ENCODE data around the gene HMGN3.

HMGN3 gene

DNA sequence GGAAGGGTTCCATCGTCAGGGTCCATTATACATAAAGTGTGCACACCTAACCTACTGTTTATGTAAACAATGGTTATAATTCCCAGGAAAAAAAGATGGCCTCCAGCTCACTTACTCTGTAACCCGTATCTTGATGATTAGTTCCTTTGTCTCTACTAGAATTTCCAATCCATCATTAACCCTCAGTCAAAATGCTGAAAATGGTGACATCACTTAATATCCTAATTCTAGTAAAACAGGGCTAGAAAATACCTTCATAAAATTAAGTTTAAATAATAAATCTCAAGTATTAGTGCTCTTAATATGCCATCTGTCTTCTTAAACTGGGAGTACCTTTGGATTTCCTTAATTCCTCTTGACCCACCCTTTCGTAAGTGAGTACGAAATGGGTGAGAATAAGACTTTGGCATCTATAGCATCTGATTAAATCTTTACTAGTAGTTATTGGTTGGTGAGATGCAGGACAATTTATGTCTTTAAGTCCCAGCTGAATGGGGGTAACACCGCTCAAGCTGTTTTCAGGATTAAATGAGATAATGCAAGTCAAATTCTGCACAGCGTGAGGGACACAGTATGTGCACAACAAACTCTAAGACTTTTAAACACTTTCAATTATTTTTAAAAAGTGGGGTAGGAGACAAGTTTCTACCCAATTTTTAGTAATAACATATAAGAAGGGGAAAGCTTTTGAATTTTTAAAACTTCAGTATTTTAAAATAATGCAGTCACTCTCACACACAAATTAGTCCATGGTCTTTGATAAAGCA, 1.6 kb downstream of the HMGN3 start:
- no peak for DNase-seq

- no peak for DNase-seq
Measured at GRCh38 chr6:79231666-79232065, 2.8 kb downstream of the HMGN3 start.

DNA sequence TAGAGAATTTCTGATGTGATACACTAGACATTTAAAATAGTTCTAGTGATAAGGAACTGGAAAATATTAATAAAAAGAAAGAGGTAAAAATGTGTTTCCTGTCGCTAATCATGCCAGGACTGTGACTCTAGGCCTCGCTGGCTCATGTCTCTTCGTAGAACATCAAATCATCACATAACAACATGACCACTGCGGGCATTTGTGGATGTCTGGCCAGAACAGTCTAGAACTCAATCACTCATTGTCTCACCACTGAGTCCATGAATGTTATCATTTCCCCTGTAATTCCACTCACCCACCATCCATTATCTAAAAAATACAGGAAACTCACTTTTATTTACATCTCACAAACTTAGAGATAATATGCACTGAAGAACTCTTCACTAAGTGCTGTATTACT, 3.4 kb downstream of the HMGN3 start:
- no peak for DNase-seq

DNA sequence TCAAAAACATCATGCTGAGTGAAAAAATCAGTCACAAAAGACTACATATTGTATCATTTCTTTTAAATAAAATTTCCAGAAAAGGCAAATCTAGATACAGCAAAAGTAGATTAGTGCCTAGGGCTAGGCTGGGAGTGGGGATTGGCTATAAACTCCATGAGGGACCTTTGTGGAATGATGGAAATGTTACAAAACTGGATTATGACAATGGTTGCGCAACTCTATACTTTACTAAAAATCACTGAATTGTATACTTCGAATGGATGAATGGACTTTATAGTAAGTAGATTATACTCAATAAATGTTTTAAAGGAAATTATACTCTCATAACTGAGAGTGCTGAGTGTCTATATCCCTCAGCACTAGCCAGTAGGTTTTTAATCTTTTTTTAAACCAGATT, 4.3 kb downstream of the HMGN3 start:
- DNase-seq: peak; percentile 4

- DNase-seq: no peak
Measured at GRCh38 chr6:79227445-79227844, 7.0 kb downstream of the HMGN3 start.

GRCh38 chr6:79226660-79227059, 7.8 kb downstream of the HMGN3 start:
- no peak for DNase-seq

GRCh38 chr6:79225717-79226599, 8.5 kb downstream of the HMGN3 start:
- DNase-seq: no peak

- DNase-seq: no peak
Measured at GRCh38 chr6:79223611-79224404, 10.7 kb downstream of the HMGN3 start.

DNA sequence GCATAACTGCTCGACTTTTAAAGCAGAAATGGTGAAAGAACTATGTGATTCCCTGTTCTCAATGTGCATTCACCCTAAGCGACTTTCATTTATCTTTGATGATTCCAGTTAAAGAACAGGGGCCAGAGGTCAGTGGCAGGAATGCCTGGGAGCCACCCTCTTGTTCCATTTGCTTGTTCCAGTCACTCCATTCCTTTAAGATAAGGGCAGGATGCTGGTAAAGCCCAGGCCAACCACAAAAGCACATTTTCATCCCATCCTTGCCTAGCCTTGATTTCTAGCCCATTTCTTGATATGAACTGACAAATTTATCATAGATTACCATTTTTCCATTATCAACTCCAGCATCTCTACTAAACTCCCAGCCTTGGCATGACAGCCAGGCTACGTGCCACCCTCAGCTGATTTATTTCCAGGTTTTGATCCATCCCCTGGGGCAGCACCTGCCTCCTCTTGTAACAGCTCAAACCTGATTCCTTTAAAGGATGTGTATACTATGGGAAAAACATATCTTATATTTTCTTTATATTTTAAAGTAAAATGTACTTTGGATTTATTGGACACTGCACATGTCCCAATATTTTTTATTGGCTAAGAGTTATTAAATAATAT, 19.2 kb downstream of the HMGN3 start:
- DNase-seq: no peak

DNA sequence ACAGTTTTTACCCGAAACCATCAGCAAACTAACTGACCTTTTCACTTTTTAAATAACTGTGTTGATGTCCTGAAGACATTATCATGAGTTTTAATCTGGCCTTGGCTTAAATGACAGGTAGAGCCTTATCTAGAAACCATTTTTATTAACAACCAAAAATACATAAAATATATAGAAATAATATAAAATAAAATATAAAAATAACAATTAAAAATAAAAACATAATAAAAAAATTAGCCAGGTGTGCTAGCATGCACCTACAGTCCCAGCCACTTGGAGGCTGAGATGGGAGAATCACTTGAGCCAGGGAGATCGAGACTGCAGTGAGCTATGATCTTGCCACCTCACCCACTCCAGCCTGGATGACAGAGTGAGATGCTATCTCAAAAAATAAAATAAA, 21.6 kb downstream of the HMGN3 start:
- DNase-seq: no peak

GRCh38 chr6:79208816-79209215, 25.7 kb downstream of the HMGN3 start:
- no peak for DNase-seq

DNA sequence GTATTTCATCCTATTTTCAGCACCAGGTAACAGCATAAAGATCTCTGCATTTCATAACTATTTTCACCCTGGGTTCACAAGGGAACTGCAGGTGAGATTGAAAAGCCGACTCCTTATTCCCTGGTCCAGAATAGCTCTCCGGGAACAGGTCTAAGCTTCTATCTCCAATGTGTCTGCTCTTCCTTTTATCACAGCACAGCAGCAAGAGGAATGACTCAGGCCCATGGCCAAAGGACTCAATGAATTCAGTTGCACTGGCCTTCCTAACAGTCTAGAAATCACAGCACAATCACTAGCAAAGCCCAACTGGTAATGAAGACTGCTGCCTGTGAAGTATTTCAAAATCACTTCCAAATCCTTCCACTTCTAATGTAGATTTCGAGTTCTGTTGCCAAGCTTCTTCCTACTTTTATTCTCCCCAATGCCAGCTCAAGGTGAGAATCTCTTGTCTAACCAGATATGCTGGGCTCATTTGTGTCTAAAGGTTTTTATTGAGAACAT, 30.7 kb downstream of the HMGN3 start:
- DNase-seq: no peak

GRCh38 chr6:79202556-79202955, 31.9 kb downstream of the HMGN3 start:
- no peak for DNase-seq

- DNase-seq: no peak
Measured at GRCh38 chr6:79201983-79202382, 32.5 kb downstream of the HMGN3 start.

GRCh38 chr6:79201143-79201542, 33.3 kb downstream of the HMGN3 start:
- DNase-seq: no peak

DNA sequence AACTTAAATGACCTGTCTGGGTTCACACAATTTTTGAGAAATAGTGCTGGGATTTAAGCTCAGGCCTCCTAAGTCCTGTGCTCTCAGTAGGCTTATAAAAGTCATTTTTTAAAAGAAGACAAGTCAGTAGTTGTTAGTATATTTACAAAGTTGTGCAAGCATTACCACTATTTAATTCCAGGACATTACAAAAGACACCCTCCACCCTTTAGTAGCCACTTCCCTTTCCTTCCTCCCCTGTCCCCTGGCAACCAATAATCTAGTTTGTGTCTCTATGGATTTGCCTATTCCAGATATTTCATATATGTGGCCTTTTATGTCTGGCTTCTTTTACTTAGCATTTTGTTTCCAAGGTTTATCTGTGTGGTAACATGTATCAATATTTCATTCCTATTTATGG, 37.6 kb downstream of the HMGN3 start:
- DNase-seq: no peak

DNA sequence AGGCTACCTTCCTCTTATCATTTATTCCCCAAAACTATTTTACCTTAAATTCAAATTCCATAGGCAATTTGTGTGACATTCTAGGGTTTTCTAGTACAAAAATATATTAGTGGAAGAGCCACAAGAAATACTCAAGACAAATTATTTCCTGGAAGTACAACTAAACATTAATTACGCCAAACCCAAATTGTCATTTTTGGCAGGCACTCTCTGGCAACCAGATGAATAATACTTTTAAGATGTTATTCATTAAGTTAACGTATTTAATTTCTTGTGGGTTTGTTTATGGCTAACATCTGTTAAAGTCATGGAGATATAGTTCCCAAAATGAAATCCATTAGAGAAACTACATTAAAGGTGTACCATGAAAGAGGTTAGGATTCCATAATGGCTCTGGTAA, 40.5 kb downstream of the HMGN3 start:
- peak; percentile 19 for DNase-seq

GRCh38 chr6:79189760-79190350, 44.6 kb downstream of the HMGN3 start:
- DNase-seq: no peak

DNA sequence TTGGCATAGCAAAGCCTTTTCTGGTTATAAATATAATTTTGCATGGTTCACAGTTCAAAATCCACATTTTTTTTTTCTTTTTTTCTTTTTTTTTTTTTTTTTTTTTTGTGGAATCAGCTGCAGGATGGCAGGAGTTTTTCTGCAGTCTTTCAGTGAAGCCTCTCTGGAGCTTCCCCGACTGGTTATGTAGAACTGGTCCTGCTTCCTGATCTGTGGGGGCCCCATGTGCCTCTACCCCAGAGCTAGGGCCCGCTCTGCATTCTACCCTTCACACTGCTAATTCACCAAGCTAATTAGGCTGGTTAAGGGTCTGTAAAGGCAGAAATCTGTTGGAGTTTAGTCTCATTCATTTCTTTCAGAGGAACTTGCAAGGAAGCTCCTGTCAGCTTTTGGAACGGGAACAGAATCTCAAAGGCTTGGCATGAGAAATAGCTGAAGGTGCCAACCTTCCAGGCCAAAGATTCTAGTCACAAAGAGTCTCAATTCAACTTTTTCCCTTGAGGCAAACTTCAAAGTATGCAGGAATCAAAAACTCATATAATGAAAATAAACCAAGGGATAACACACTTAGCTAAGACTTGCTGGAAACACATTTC, 45.5 kb downstream of the HMGN3 start:
- no peak for DNase-seq

GRCh38 chr6:79188107-79188506, 46.4 kb downstream of the HMGN3 start:
- DNase-seq: no peak

DNA sequence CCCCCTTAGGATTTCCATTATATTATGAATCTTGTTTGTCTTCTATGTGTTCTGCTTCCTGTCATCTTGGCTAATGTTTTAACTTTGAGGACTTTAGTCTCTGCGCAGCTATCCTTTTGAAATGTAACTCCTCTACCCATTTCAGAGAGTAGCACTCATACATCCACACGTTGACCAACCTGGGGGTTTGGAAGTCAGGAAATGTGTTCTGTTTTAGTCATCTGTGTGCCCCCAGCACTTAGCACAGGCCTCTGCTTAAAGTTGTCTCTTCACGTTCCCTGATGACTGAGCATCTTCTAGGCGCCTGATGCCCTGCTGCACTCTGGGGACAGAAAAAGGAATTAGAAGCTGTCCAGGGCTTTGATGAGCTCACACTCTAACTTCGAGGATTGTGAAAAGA, 47.9 kb downstream of the HMGN3 start:
- DNase-seq: no peak

- DNase-seq: no peak
Measured at GRCh38 chr6:79184641-79185040, 49.8 kb downstream of the HMGN3 start.
